Germinal center (tissue), 1 donor: ENCODE measurements around the gene KRT79.
"Not testable (repeated sequence)": the region's sequence is repeated elsewhere in the genome, so short reads cannot be mapped to it uniquely, and the experiment has no call there.

Experiments
- DNase-seq: peaks from one replicate; pipeline ENCODE4 v3.0.0; 2012; ENCODE audit warnings: mixed read lengths, low spot score

The KRT79 gene

GRCh38 chr12:52806821-52807543 lies 27.1 kb downstream of the KRT79 start:
- no peak for DNase-seq

GRCh38 chr12:52806169-52806811 lies 27.8 kb downstream of the KRT79 start:
- no peak for DNase-seq

GRCh38 chr12:52805739-52806138 lies 28.4 kb downstream of the KRT79 start:
- DNase-seq = no peak

GRCh38 chr12:52805000-52805399 lies 29.1 kb downstream of the KRT79 start:
- no peak for DNase-seq

GRCh38 chr12:52802442-52802841 lies 31.7 kb downstream of the KRT79 start:
- no peak for DNase-seq

GRCh38 chr12:52801773-52802172 lies 32.3 kb downstream of the KRT79 start:
- DNase-seq = no peak

- DNase-seq = no peak
Observed at GRCh38 chr12:52800259-52800917, 33.7 kb downstream of the KRT79 start.

- no peak for DNase-seq
Observed at GRCh38 chr12:52799505-52800211, 34.5 kb downstream of the KRT79 start.

GRCh38 chr12:52798671-52799504 lies 35.2 kb downstream of the KRT79 start:
- no peak for DNase-seq

GRCh38 chr12:52798003-52798670 lies 36.0 kb downstream of the KRT79 start:
- no peak for DNase-seq

GRCh38 chr12:52797529-52797894 lies 36.6 kb downstream of the KRT79 start:
- no peak for DNase-seq

GRCh38 chr12:52796839-52797528 lies 37.1 kb downstream of the KRT79 start:
- DNase-seq = no peak

GRCh38 chr12:52796429-52796794 lies 37.7 kb downstream of the KRT79 start:
- DNase-seq = no peak

- DNase-seq = no peak
Observed at GRCh38 chr12:52795694-52796428, 38.2 kb downstream of the KRT79 start, which contains the start of gene KRT3. Gene KRT3 (minus strand): TSS chr12:52796117. CDS start chr12:52796042, 75 bp downstream.

GRCh38 chr12:52795332-52795674 lies 38.8 kb downstream of the KRT79 start:
- DNase-seq = not testable (repeated sequence)

- no peak for DNase-seq
Observed at GRCh38 chr12:52794479-52795331, 39.4 kb downstream of the KRT79 start.

- DNase-seq = no peak
Observed at GRCh38 chr12:52792185-52793029, 41.7 kb downstream of the KRT79 start.
